NCI-H526 (cell line): ENCODE data around the gene CD59.
"Not testable (repeated sequence)": the region's sequence is repeated elsewhere in the genome, so short reads cannot be mapped to it uniquely, and the experiment has no call there.

Experiments used
- DNase-seq, 2 experiments: peaks; one replicate each; lab custom pipeline; 2025; lab: John Stamatoyannopoulos, UW

The CD59 gene

DNA sequence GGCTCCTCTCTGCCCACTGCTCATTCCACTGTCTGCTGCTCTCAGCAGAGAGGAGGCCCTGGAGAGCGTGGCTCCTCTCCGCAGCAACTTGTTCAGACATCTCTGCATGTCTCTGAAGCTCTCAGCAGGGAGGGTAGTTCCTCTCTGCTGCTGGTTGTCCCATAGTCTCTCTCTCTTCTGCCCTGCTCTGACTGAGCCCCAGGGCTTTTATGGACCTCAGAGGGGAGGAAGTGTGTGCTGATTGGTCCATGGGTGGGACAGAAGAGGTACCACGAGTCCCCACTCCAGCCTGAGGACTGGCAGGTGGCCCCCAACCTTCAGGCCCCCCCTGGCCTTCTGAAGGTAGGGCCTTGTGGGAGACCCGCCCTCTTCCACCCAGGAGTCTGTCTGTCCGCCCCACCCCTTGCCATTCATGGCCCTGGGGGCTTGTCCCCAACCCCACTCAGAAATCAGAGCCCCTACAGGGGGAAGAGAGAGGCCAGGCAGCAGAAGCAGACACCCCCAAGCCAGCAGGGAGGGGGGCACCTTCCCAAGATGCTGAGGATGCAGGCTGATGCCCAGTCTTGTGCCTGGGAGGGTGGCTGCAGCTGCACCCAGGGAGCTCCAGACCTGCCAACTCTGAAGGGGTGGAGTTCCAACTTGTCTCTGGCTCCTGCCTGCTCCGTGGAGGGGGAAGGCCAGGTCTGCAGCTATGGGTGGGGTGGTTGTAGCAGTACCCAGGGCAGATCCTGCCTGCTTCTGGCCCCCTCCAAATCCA is 70.7 kb downstream of the CD59 start:
- no peak for DNase-seq

GRCh38 chr11:33664827-33665226 is 71.4 kb downstream of the CD59 start:
- DNase-seq = no peak

DNA sequence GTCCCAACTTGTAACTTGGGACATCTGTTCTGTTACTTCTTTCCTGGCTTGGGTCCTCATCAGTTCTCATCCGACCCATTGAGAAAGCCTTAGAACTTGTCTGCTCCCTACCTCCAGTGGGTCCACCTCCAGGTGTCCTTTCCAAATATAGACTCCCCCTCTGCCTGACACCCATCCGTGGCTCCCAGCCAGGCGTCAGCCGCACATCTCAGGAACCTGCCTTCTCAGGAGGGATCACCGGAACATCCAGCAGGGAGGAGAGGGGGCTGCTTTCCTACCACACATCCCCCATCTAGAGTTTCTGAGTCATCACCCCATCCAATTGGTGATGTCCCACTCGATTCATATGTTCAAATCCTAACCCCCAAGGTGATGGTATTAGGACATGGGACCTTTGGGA is 72.1 kb downstream of the CD59 start:
- DNase-seq = no peak

- no peak for DNase-seq
These were observed 73.1 kb downstream of the CD59 start for GRCh38 chr11:33663121-33663520.

GRCh38 chr11:33661526-33661925 is 74.7 kb downstream of the CD59 start:
- DNase-seq = not testable (repeated sequence)

GRCh38 chr11:33660962-33661361 is 75.3 kb downstream of the CD59 start:
- DNase-seq = no peak

DNA sequence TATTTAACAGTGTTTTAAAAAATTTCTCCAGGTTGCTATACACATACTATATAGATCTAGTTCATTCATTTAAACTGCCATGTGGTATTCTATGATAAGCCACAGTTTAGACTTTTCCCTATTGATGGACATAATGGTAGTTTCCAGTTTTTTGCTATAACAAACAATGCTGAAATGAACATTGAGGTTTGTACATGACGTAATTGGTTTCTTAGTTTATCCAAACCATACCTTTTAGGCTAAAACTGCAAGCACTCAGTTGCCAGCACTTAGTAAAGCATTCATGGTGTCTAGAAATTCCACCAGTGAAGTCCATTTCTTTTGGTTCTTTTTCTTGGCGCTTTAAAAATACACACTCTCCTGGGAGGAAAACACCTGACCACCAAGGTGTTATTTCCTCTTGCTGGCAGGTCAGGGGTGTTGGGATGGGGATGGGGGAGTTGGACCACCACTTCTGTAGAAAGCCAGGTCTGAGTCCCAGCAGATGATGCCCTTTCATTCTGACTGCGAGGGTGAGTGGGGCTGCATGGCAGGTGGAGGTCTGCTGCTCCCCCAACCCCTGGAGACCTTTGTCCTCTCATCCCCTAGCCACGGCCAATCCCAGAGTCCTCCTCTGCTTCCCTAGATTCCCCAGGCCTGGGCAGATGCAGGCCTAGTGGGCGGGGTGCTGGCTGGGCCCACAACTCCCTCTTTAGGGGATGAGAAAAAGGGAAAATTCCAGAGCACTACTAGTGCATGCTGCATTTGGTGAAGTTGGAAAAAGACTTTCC is 76.7 kb downstream of the CD59 start:
- no peak for DNase-seq

DNA sequence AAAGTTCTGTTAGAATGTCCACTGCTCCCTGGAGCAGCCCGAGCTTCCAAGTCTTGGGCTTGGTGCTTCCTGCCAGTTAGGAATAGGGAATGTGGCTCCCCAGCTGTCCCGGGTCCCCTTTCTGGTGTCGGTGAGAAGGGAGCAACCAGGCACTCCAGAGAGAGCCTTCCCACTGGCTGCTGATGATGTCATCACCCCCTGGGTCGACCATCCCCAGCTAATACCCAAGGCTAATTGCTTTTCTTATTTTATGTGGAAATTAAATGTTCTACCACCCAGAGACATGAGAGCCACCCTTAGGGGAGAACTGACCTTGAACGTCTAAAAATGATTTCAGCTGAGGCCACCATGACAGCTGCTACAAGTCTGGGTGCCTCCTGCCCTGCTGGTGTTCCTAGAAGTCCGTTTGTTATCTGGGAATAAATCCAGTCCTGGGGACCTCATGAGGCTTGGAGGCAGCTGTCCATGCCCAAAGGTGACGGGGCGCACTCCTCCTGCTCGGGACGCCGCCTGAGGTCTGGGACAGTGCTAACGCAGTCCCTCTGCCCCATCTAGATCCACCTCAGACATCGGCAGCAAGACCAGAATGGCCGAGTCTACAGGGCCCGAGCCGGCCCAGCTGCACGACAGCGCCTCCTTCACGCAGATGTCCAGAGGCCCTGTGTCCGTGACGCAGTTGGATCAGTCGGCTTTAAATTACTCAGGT is 77.9 kb downstream of the CD59 start:
- DNase-seq = no peak

- no peak for DNase-seq
These were observed 78.5 kb downstream of the CD59 start for GRCh38 chr11:33657757-33658156.

GRCh38 chr11:33656768-33657167 is 79.5 kb downstream of the CD59 start:
- DNase-seq = no peak

- DNase-seq = no peak
These were observed 80.2 kb downstream of the CD59 start for GRCh38 chr11:33655842-33656600.

- no peak for DNase-seq
These were observed 81.6 kb downstream of the CD59 start for GRCh38 chr11:33654594-33654993.
